Right lobe of liver (tissue), 6 donors: ENCODE data around the gene GLYATL1. TPM values are rescaled to one million over a fixed set of nuclear protein-coding genes. Genes with fewer than 3 reads are reported as not detected.

Experiments used
- ATAC-seq, 4 donors: fragments of 200-7000 bp; cut with Tn5 transposase; one replicate each; pipeline ENCODE4 v1.9.1; 2020; ENCODE audit warnings: mild to moderate bottlenecking in 4 of 4, moderate library complexity in 4 of 4
- DNase-seq, 3 donors: peaks; one replicate each; pipeline ENCODE4 v3.0.0-alpha.2; 2020
- H3K27ac ChIP-seq, 3 donors: fragments of 200-600 bp; one replicate each; pipeline ENCODE4 v1.8.0; 2022
- H3K27me3 ChIP-seq, 2 donors: fragments of 200-600 bp; one replicate each; pipeline ENCODE4 v1.8.0; 2022
- H3K36me3 ChIP-seq, 4 donors: fragments of 200-600 bp; sonication (generic) in 1 of 4; one replicate each; pipeline versions ENCODE4 v1.5.1 to v1.8.0; 2017 to 2022; ENCODE audit warnings: control low read depth in 1 of 4
- H3K4me1 ChIP-seq, 4 donors: fragments of 200-600 bp; sonication (generic) in 1 of 4; one replicate each; pipeline versions ENCODE4 v1.5.1 to v1.8.0; 2017 to 2022; ENCODE audit warnings: control low read depth in 1 of 4
- H3K4me3 ChIP-seq, 3 donors: fragments of 200-600 bp; one replicate each; pipeline ENCODE4 v1.8.0; 2022
- H3K9me3 ChIP-seq, 4 donors: fragments of 200-600 bp; sonication (generic) in 1 of 4; one replicate each; pipeline versions ENCODE4 v1.5.1 to v1.8.0; 2017 to 2022; ENCODE audit warnings: control low read depth in 1 of 4
- CTCF ChIP-seq, 4 donors: fragments of 200-600 bp in 3 of 4; fragments of 450-650 bp in 1 of 4; IDR thresholded peaks; one replicate each; pipeline versions ENCODE4 v1.5.1 to v1.8.0; 2016 to 2022; ENCODE audit warnings: antibody characterized with exemption in 4 of 4, mild to moderate bottlenecking in 2 of 4
- POLR2A ChIP-seq: fragments of 450-650 bp; IDR thresholded peaks from one replicate; pipeline ENCODE4 v1.6.1; 2017; ENCODE audit warnings: antibody characterized with exemption, mild to moderate bottlenecking
- WGBS: methylation state at CpG from one replicate; pipeline ENCODE4 v1.1.6; 2018; ENCODE audit warnings: low coverage, low lambda C conversion rate; ENCODE audit not compliant: insufficient coverage; ENCODE audit errors: missing lambda C conversion rate; 5-methylcytosine and 5-hydroxymethylcytosine counted together
- intact Hi-C, 2 donors: fragments of 100-400 bp; cut with DNase I; formaldehyde crosslinking; loops; one replicate each; pipeline versions ENCODE4 v1.11.2 to v1.14.1; 2022
- total RNA-seq, 6 experiments: library from RNA; depleted of rRNA in 2 of 6; stranded (reverse); fragments of >200 nt in 2 of 6; fragmentation: NEBNext Ultra II Directional in 3 of 6; extraction: Animal tissue kit (Norgen Biotek cat#: 25700) in 3 of 6; gene quantifications; one replicate each; pipeline versions ENCODE4 v1.1.0 to v1.2.4, GENCODE V29; 2016 to 2023
- donor health status: DM: no; HTN: yes; CAD: no.
- donor health status: DM: no; HTN: no; CAD: no.
- donor health status: DM: no; HTN: no; CAD: no.
- donor health status: DM: no; HTN: yes; CAD: no.
- donor health status: DM: no; HTN: yes; CAD: no.

GLYATL1 gene
- total RNA-seq, 6 experiments from 2014 or later = 200 to 425 (median 351) TPM

- H3K4me3 ChIP-seq = no peak overlapping the region
- intact Hi-C loops = no loop called here
- H3K36me3 ChIP-seq = peaks cover 0 to 7% (median 0%) of the 10 kb centered on the region in 4 donors
- peak; percentile 72 to 77 (median 75) for ATAC-seq
- H3K4me1 ChIP-seq = peaks cover 0 to 18% (median 0%) of the 10 kb centered on the region in 4 donors
- no peaks in the 10 kb centered on the region for H3K27me3 ChIP-seq
- H3K27ac ChIP-seq = peak overlapping the region in 1 of 3 donors; percentile 7
- WGBS = 23% methylated on average over 2 of the region's 2 CpGs
- H3K9me3 ChIP-seq = no peaks in the 10 kb centered on the region
- DNase-seq = peak in 2 of 3 donors; percentile 49 to 67
- peak; percentile 53 to 64 (median 57) for TF ChIP-seq CTCF (IDR thresholded peaks at IDR 0.05)
- no peak for TF ChIP-seq POLR2A
Measured at GRCh38 chr11:58958500-58958899, 19.2 kb downstream of the GLYATL1 start.

GRCh38 chr11:58963551-58964104 is 24.3 kb downstream of the GLYATL1 start:
- peak; percentile 29 to 69 (median 52) for DNase-seq

GRCh38 chr11:58965246-58965985 is 26.1 kb downstream of the GLYATL1 start:
- Histone ChIP-seq H3K9me3 (no peaks in the 10 kb centered on the region), H3K4me1 (peaks cover 0 to 5% (median 0%) of the 10 kb centered on the region in 4 donors), H3K27me3 (no peaks in the 10 kb centered on the region), H3K27ac (no peak overlapping the region), H3K36me3 (no peaks in the 10 kb centered on the region), H3K4me3 (no peak overlapping the region)
- no peak for DNase-seq
- 77% methylated on average over 5 of the region's 6 CpGs for WGBS
- TF ChIP-seq POLR2A (no peak), CTCF (IDR thresholded peaks at IDR 0.05) (no peak)
- no peak for ATAC-seq
- intact Hi-C loops = no loop called here

More at GRCh38 chr11:58963551-58964104, 24.3 kb downstream of the GLYATL1 start:
- no peaks in the 10 kb centered on the region for H3K36me3 ChIP-seq
- H3K4me1 ChIP-seq = peaks cover 0 to 2% (median 0%) of the 10 kb centered on the region in 4 donors
- H3K9me3 ChIP-seq = no peaks in the 10 kb centered on the region
- ATAC-seq = peak; percentile 82 to 86 (median 84)
- TF ChIP-seq CTCF (IDR thresholded peaks at IDR 0.05) = peak in 3 of 4 donors; percentile 13 to 38 (median 26)
- no peak for TF ChIP-seq POLR2A
- WGBS = 52% methylated on average over 21 of the region's 27 CpGs
- H3K4me3 ChIP-seq = peak overlapping the region; percentile 1 to 47 (median 31)
- intact Hi-C loops = no loop called here
- H3K27ac ChIP-seq = no peak overlapping the region
- no peaks in the 10 kb centered on the region for H3K27me3 ChIP-seq

GRCh38 chr11:58968251-58968711 is 29.0 kb downstream of the GLYATL1 start:
- TF ChIP-seq POLR2A = no peak
- no peak for TF ChIP-seq CTCF (IDR thresholded peaks at IDR 0.05)
- DNase-seq (peak; percentile 29 to 67 (median 65)), ATAC-seq (peak; percentile 68 to 81 (median 76))
- 70% methylated on average over 11 of the region's 26 CpGs for WGBS
- peak overlapping the region in 2 of 3 donors; percentile 9 to 31 for H3K4me3 ChIP-seq
- H3K4me1 ChIP-seq = peaks cover 0 to 5% (median 0%) of the 10 kb centered on the region in 4 donors
- no peak overlapping the region for H3K27ac ChIP-seq
- intact Hi-C loops = no loop called here
- no peaks in the 10 kb centered on the region for H3K9me3 ChIP-seq
- no peaks in the 10 kb centered on the region for H3K36me3 ChIP-seq
- no peaks in the 10 kb centered on the region for H3K27me3 ChIP-seq
